Measurements from ENCODE around the gene VASP. TPM values are rescaled to one million over a fixed set of nuclear protein-coding genes. Genes with fewer than 3 reads are reported as not detected.
A peak's percentile ranks its signal among the peaks of the same experiment; 100 is the strongest.

The VASP gene
- total and polyA plus RNA-seq, 9 of the 15 experiments (the other 6 are each of a cell fraction or from before 2014, with no cell fraction given) = 16.7 to 261 (median 112) TPM

DNA sequence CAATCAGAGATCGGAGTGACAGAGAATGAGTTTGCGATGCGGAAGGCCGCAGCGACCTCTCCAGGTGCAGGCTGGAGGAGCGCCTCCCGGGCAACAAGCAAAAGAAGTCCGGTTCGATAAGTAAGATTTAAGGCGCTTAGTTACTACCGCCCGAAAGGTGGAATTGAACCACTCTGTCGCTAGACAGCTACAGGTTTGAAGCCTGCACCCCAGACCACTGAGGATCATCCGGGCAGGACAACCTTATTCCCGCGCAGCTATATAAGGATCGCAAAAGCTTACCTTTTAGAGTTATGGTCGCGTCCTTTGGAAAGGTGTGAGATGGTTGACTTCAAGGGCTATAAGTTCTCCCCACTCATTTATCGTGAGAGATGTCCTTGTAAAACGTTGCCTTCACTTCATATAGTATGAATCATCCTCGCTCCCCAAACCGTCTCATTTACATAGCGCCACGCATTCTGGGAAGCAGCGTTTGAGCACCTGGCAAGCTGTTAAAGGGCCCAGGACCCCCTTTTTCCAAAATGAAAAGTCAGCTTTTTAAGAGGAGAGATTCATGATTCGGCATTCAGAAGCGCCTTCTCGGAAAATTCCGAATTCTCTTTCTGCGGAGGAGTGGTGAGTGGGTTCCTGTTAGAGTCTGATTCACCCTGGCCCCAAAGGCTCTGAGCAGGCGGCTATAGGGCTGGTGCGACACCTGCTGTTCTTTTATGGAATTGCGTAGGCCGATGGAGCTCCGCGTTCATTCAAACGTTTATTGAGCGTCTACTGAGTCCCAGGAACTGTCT, 28.6 kb upstream of the VASP start (continued):
- TF ChIP-seq ELK3 (CRISPR knock-in tag; IDR thresholded peaks at IDR 0.05) (no peak; the same call in 1 of the 2 replicates), RFX5 (IDR thresholded peaks at IDR 0.05; ENCODE audit: low read depth, low read length) (peak; percentile 74; the same call in 1 of the 2 replicates), ZNF584 (CRISPR knock-in tag; IDR thresholded peaks at IDR 0.05; ENCODE audit: low read depth) (no peak), CEBPG (CRISPR knock-in tag; IDR thresholded peaks at IDR 0.05) (no peak), CEBPG (tag; conservative IDR thresholded peaks at IDR 0.05 in 1 of 2, IDR thresholded peaks at IDR 0.05 in 1 of 2) (no peak), SREBF2 (CRISPR knock-in tag; IDR thresholded peaks at IDR 0.05) (no peak), SMC3 (conservative IDR thresholded peaks at IDR 0.05; ENCODE audit: insufficient read depth, low read depth, low read length) (peak; percentile 95), ZC3H4 (CRISPR knock-in tag; IDR thresholded peaks at IDR 0.05; ENCODE audit: borderline replicate concordance) (no peak), E2F8 (IDR thresholded peaks at IDR 0.05; ENCODE audit: low read depth, partially characterized antibody) (peak; percentile 56), MAFF (IDR thresholded peaks at IDR 0.05; ENCODE audit: low read length) (peak; percentile 39; the same call in 1 of the 2 replicates), NFATC3 (IDR thresholded peaks at IDR 0.05) (peak; percentile 19; the same call in 1 of the 2 replicates), YBX1 (IDR thresholded peaks at IDR 0.05) (no peak), BRF2 (IDR thresholded peaks at IDR 0.05; ENCODE audit: borderline replicate concordance, insufficient read depth, insufficient read length) (peak; percentile 100), TAF7 (tag; IDR thresholded peaks at IDR 0.05) (no peak; the same call in 1 of the 2 replicates), MXD1 (CRISPR knock-in tag; IDR thresholded peaks at IDR 0.05; ENCODE audit: borderline replicate concordance, poor library complexity, severe bottlenecking) (no peak)
- TF ChIP-seq, protein P1, sequence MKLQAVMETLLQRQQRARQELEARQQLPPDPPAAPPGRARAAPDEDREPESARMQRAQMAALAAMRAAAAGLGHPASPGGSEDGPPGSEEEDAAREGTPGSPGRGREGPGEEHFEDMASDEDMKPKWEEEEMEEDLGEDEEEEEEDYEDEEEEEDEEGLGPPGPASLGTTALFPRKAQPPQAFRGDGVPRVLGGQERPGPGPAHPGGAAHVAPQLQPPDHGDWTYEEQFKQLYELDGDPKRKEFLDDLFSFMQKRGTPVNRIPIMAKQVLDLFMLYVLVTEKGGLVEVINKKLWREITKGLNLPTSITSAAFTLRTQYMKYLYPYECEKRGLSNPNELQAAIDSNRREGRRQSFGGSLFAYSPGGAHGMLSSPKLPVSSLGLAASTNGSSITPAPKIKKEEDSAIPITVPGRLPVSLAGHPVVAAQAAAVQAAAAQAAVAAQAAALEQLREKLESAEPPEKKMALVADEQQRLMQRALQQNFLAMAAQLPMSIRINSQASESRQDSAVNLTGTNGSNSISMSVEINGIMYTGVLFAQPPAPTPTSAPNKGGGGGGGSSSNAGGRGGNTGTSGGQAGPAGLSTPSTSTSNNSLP (IDR thresholded peaks at IDR 0.05; ENCODE audit: borderline replicate concordance, low read depth, low read length) = peak; percentile 98
- TF ChIP-seq, protein P2, sequence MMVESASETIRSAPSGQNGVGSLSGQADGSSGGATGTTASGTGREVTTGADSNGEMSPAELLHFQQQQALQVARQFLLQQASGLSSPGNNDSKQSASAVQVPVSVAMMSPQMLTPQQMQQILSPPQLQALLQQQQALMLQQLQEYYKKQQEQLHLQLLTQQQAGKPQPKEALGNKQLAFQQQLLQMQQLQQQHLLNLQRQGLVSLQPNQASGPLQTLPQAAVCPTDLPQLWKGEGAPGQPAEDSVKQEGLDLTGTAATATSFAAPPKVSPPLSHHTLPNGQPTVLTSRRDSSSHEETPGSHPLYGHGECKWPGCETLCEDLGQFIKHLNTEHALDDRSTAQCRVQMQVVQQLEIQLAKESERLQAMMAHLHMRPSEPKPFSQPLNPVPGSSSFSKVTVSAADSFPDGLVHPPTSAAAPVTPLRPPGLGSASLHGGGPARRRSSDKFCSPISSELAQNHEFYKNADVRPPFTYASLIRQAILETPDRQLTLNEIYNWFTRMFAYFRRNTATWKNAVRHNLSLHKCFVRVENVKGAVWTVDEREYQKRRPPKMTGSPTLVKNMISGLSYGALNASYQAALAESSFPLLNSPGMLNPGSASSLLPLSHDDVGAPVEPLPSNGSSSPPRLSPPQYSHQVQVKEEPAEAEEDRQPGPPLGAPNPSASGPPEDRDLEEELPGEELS (CRISPR knock-in tag; IDR thresholded peaks at IDR 0.05; ENCODE audit: borderline replicate concordance) = 0 out of 2 replicates have a peak, but pooled peaks have one; percentile 39

All from K562 (cell line).